Activated T-cell treated with anti-CD3 and anti-CD28 coated beads for 24 hours (primary cell): ENCODE data around the gene FAM114A1.
"Not testable (repeated sequence)": the region's sequence is repeated elsewhere in the genome, so short reads cannot be mapped to it uniquely, and the experiment has no call there.

Experiments
- DNase-seq: peaks from one replicate; pipeline ENCODE4 v3.0.0-alpha.2; 2020; ENCODE audit warnings: low read depth

The FAM114A1 gene

GRCh38 chr4:38935391-38936073, 67.9 kb downstream of the FAM114A1 start:
- no peak for DNase-seq

- no peak for DNase-seq
Observed at GRCh38 chr4:38939165-38939564, 71.6 kb downstream of the FAM114A1 start.

GRCh38 chr4:38940476-38940875, 72.9 kb downstream of the FAM114A1 start:
- DNase-seq = no peak

GRCh38 chr4:38941906-38942305, 74.3 kb downstream of the FAM114A1 start:
- not testable (repeated sequence) for DNase-seq

- no peak for DNase-seq
Observed at GRCh38 chr4:38943343-38943742, 75.7 kb downstream of the FAM114A1 start.

- no peak for DNase-seq
Observed at GRCh38 chr4:38944440-38944839, 76.8 kb downstream of the FAM114A1 start.

GRCh38 chr4:38946919-38947318, 79.3 kb downstream of the FAM114A1 start:
- no peak for DNase-seq

- no peak for DNase-seq
Observed at GRCh38 chr4:38948551-38948950, 80.9 kb downstream of the FAM114A1 start.

- no peak for DNase-seq
Observed at GRCh38 chr4:38949411-38950051, 81.9 kb downstream of the FAM114A1 start.

GRCh38 chr4:38950159-38950558, 82.6 kb downstream of the FAM114A1 start:
- DNase-seq = no peak

- no peak for DNase-seq
Observed at GRCh38 chr4:38950734-38951133, 83.1 kb downstream of the FAM114A1 start.

GRCh38 chr4:38951598-38951997, 84.0 kb downstream of the FAM114A1 start:
- DNase-seq = no peak

GRCh38 chr4:38952017-38952416, 84.4 kb downstream of the FAM114A1 start:
- DNase-seq = no peak

- no peak for DNase-seq
Observed at GRCh38 chr4:38954727-38955126, 87.1 kb downstream of the FAM114A1 start.

GRCh38 chr4:38955957-38956356, 88.4 kb downstream of the FAM114A1 start:
- DNase-seq = no peak

- no peak for DNase-seq
Observed at GRCh38 chr4:38957261-38957815, 89.7 kb downstream of the FAM114A1 start.

GRCh38 chr4:38957893-38958292, 90.3 kb downstream of the FAM114A1 start:
- DNase-seq = no peak

- DNase-seq = no peak
Observed at GRCh38 chr4:38958453-38959190, 91.0 kb downstream of the FAM114A1 start.

- not testable (repeated sequence) for DNase-seq
Observed at GRCh38 chr4:38959248-38959647, 91.6 kb downstream of the FAM114A1 start.

- DNase-seq = no peak
Observed at GRCh38 chr4:38964942-38965775, 97.6 kb downstream of the FAM114A1 start.

GRCh38 chr4:38965866-38966265, 98.3 kb downstream of the FAM114A1 start:
- no peak for DNase-seq
